ENCODE results near the gene FOXJ3.
A peak's percentile ranks its signal among the peaks of the same experiment; 100 is the strongest.

The FOXJ3 gene

DNA sequence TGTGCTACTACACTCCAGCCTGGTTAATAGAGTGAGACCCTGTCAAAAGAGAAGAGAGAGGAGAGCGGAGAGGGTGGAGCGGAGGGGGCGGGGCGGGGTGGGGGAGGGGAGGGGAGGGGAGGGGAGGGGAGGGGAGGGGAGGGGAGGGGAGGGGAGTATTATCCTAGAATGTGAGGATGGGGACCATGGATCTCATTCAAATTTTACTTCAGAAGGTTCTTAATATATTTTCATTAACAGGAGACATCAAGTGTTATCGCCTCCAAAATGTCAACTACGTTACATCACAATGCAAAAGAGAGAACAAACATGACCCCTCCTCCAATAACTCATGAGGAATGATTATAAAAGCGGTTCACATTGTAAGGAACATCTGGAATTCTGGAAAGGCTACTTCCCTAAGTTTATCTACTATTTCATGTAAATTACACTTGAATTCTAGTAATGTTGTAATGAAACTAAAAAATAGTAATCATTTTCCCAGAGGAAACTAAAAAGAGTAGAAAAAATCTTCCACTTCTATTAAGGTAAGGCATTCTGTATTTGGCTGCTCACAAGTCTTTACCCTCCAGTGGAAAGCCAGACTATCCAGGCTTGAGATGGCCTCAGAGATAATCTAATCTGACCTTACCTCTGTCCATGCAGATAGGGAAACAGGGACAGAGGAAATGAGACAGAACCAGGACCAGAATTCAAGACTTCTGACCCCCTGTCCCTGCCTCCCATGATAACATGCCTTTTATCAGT, 151.7 kb downstream of the FOXJ3 start:
- TF ChIP-seq, protein P1, sequence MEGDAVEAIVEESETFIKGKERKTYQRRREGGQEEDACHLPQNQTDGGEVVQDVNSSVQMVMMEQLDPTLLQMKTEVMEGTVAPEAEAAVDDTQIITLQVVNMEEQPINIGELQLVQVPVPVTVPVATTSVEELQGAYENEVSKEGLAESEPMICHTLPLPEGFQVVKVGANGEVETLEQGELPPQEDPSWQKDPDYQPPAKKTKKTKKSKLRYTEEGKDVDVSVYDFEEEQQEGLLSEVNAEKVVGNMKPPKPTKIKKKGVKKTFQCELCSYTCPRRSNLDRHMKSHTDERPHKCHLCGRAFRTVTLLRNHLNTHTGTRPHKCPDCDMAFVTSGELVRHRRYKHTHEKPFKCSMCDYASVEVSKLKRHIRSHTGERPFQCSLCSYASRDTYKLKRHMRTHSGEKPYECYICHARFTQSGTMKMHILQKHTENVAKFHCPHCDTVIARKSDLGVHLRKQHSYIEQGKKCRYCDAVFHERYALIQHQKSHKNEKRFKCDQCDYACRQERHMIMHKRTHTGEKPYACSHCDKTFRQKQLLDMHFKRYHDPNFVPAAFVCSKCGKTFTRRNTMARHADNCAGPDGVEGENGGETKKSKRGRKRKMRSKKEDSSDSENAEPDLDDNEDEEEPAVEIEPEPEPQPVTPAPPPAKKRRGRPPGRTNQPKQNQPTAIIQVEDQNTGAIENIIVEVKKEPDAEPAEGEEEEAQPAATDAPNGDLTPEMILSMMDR (IDR thresholded peaks at IDR 0.05), result no peak

DNA sequence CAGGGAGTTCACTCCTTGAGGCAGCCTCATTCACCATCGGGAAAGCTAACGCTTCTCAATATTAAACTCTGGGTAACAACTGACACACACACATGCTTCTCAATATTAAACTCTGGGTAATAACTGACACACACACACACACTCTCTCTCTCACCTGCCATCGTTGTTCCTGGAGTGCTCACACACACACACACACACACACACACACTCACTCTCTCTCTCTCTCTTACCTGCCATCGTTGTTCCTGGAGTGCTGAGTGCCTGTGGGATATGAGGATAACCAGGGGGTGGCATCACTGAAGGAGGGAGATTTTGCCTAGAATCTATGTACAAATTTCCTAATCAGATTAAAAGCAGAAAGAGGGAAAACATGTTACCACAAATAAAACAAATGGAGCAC, 153.3 kb downstream of the FOXJ3 start:
- TF ChIP-seq, protein P1 (IDR thresholded peaks at IDR 0.05), result no peak

DNA sequence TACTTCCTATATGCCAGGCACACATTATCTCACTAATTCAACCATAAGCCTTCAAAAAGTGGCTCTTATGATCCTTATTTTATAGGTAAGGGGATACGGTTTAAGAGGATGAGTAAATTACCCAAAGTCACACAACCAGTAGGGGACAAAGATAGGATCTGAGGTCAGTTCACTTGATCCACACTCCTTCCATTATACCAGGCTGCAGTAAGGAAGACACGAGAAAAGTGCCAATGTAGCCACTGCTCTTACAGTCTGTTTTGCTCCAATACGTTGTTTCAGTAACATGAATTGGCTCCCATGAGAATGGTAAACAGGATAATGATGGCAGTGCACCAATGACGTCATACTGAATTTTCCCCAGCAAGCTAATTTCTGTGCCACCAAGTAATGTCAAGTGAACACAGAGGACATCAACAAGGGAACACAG, 155.1 kb downstream of the FOXJ3 start:
- TF ChIP-seq, protein P1 (IDR thresholded peaks at IDR 0.05), result no peak

DNA sequence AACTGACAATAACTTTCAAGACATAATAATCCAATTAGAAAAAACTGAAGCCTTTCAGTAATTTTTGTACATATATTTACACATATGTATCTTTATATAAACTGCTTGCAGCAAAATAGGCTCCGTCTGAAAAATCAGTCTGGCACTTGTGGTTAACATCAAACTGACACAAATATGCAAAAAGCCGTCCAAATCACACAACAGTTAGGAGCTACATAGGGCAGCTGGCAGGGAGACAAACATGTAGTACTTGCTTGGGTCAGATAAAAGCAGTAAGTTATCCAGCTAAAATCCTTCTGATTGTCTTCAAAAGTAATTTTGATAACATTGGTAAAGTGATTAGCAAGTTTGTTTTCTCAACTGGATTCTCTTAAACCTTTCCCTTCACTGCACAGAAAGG, 155.8 kb downstream of the FOXJ3 start:
- TF ChIP-seq, protein P1 (IDR thresholded peaks at IDR 0.05), result no peak

DNA sequence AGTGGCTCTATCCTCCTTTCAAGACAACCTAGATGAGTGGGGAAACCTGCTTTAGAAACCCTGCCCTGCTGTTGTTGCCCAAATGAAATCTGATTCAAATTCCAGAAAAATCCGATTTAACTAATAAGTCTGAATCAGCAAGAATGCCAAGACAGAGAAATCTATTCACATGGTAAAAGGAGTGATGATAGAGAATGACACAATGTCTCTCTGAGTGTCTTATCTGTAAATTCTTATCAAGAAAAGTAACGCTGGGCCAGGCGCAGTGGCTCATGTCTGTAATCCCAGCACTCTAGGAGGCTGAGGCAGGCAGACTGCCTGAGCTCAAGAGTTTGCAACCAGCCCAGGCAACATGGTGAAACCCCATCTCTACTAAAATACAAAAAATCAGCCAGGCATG, 156.8 kb downstream of the FOXJ3 start:
- TF ChIP-seq, protein P1 (IDR thresholded peaks at IDR 0.05), result no peak

DNA sequence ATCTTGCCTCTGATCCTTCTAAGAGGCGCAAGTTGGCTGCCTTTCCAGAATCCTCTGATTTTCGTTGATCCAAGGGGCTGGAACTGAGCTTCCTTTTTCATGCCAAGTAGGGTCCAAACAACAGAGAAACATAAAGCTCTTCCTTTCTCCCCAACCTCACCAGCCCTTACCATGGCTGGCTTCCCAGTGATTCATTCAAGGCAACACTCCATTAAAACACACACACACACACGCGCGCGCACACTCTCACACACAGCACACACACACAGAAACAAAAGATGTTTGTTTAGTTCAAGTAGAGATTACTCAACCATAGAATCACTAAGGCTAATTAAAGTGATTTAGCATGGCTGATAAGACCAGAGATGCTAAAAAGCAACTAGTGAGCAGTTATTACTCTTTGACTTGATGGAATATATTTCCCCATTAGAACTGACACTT, 157.5 kb downstream of the FOXJ3 start:
- TF ChIP-seq, protein P1 (IDR thresholded peaks at IDR 0.05), result no peak

DNA sequence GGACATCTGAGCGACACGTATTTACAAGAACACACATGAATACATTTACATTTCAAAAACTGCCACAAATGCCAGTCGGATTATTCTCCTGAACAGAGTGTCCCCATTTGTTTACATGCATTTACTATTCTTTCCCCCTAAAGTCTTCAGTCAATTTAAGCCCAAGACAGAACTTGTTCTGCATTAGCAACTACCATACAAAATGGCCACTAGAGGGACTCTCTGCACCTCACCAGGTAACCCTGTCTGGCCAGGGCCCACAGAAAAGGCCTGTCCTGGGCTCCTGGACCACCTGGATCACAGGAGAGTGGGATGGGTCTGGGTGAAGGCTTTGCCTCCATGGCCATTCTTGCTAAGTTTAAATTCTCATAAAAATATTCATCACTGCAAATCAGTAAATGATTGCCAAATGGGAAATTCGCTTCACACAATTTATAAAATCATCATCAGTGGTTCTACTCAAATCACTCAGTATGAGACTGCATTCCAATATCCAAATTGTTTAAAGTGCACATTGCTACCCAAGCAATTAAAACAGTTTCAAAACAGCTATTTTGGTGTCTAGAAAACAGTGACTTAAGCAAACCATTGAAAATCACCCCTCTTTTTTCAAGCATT, 158.0 kb downstream of the FOXJ3 start:
- TF ChIP-seq, protein P1 (IDR thresholded peaks at IDR 0.05), result peak; percentile 92

Data from LNCAP (cell line).